OCI-LY7 (cell line): Measurements from ENCODE around the gene AKAP11. TPM values are rescaled to one million over a fixed set of nuclear protein-coding genes. Genes with fewer than 3 reads are reported as not detected.

ENCODE experiments used
- BruUV-seq: library from RNA; stranded (reverse); fragments of 400-500 nt; replicated peaks from 2 replicates; lab custom pipeline; 2021; lab: Mats Ljungman, UMichigan
- CTCF ChIA-PET: fragments of 300-600 bp; sonication (Branson Sonifier 250); formaldehyde crosslinking; loops from one replicate; lab custom pipeline; 2022; ENCODE audit warnings: antibody characterized with exemption; ENCODE audit not compliant: unreplicated experiment; lab: Charles Lee
- POLR2A ChIA-PET: fragments of 300-600 bp; sonication (Branson Sonifier 250); formaldehyde crosslinking; loops from one replicate; lab custom pipeline; 2022; ENCODE audit warnings: antibody characterized with exemption; lab: Charles Lee
- DNase-seq: peaks from one replicate; pipeline ENCODE4 v3.0.0-alpha.2; 2015; ENCODE audit warnings: low spot score
- H2AFZ ChIP-seq: fragments of 200-600 bp; sonication (generic), shearing (Covaris generic); 2 replicates; pipeline ENCODE4 v1.6.1; 2014; ENCODE audit warnings: mild to moderate bottlenecking, antibody characterized with exemption, low read length, moderate library complexity
- H3K27ac ChIP-seq: fragments of 200-600 bp; sonication (generic); 2 replicates; pipeline ENCODE4 v1.5.1; 2014; ENCODE audit warnings: mixed run types, low read depth, mild to moderate bottlenecking, moderate library complexity, low read length, inconsistent platforms; ENCODE audit not compliant: poor library complexity, severe bottlenecking
- H3K36me3 ChIP-seq: fragments of 200-600 bp; sonication (generic); 2 replicates; pipeline ENCODE4 v1.6.1; 2014; ENCODE audit warnings: mild to moderate bottlenecking, antibody characterized with exemption, low read length, moderate library complexity, mixed read lengths; ENCODE audit not compliant: insufficient read depth
- H3K4me1 ChIP-seq: fragments of 200-600 bp; sonication (generic); 2 replicates; pipeline ENCODE4 v1.5.1; 2014; ENCODE audit warnings: mild to moderate bottlenecking, low read length; ENCODE audit not compliant: insufficient read depth, poor library complexity, severe bottlenecking
- H3K4me2 ChIP-seq: fragments of 200-600 bp; sonication (generic); 2 replicates; pipeline ENCODE4 v1.6.1; 2014; ENCODE audit warnings: mild to moderate bottlenecking, low read length
- H3K4me3 ChIP-seq: fragments of 200-600 bp; sonication (generic); 2 replicates; pipeline ENCODE4 v1.5.1; 2014; ENCODE audit warnings: mild to moderate bottlenecking, low read depth, low read length; ENCODE audit not compliant: poor library complexity, severe bottlenecking
- H3K79me2 ChIP-seq: fragments of 200-600 bp; sonication (generic); 2 replicates; pipeline ENCODE4 v1.6.1; 2016; ENCODE audit warnings: low read depth, mild to moderate bottlenecking, low read length, moderate library complexity, mixed read lengths; ENCODE audit not compliant: insufficient read depth
- H3K9me2 ChIP-seq: fragments of 200-600 bp; sonication (generic); 2 replicates; pipeline ENCODE4 v1.6.1; 2016; ENCODE audit warnings: mild to moderate bottlenecking, low read length, mixed read lengths; ENCODE audit not compliant: insufficient read depth
- H3K9me3 ChIP-seq: fragments of 200-600 bp; sonication (generic); 2 replicates; pipeline ENCODE4 v1.6.1; 2014; ENCODE audit warnings: mild to moderate bottlenecking, mixed run types, low read length, mixed read lengths
- H4K20me1 ChIP-seq: fragments of 200-600 bp; sonication (generic); 2 replicates; pipeline ENCODE4 v1.6.1; 2014; ENCODE audit warnings: mild to moderate bottlenecking, antibody characterized with exemption, low read length, moderate library complexity, mixed read lengths; ENCODE audit not compliant: insufficient read depth
- CTCF ChIP-seq: fragments of 200-600 bp; sonication (generic); conservative IDR thresholded peaks from 2 replicates; pipeline ENCODE4 v1.5.1; 2014; ENCODE audit warnings: mild to moderate bottlenecking, antibody characterized with exemption, low read length, moderate library complexity, mixed read lengths
- EZH2phosphoT487 ChIP-seq: fragments of 200-600 bp; sonication (generic); IDR thresholded peaks from 2 replicates; pipeline ENCODE4 v1.6.1; 2018; ENCODE audit warnings: low read depth, borderline replicate concordance, mild to moderate bottlenecking, mixed run types, antibody characterized with exemption, low read length, moderate library complexity, mixed read lengths
- intact Hi-C: fragments of 100-400 bp; cut with micrococcal nuclease; formaldehyde crosslinking; loops from one replicate; pipeline ENCODE4 v1.10.0; 2022; ENCODE audit not compliant: unreplicated experiment
- total RNA-seq, 2 experiments: library from RNA; depleted of rRNA in 1 of 2; stranded (reverse); fragments of >200 nt in 1 of 2; shearing (Covaris generic) in 1 of 2; gene quantifications; 2 replicates each; pipeline ENCODE4 v1.2.3, GENCODE V29; 2014 to 2022

Gene AKAP11
- total RNA-seq, 2 experiments from 2014 or later: 13.6 to 29.2 TPM

DNA sequence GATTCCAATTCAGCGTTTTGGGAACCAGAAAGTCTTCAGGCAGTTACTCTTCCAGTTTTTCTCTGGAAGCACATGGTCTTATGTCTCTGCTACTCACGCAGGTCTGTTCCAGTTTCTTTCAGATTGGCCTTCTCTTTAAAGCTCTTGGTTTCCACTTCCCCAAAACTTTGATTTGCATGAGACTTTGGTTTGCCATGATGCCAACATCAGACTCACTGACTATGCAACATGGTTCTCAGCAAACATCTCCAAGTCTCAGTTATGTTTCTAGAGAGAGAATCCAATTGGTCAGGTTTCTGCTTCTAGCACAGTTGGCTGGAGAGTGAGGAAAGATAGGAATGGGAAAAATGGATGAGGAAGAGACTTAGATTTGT, 3.1 kb downstream of the AKAP11 start:
- intact Hi-C loops: loop anchor here (10.0 kb wide), 4 partner anchors 320 to 970 kb away; no protein-coding TSS in a partner anchor
- BruUV-seq: no TSS peak
- peak; percentile 80 for DNase-seq
- Histone ChIP-seq H3K9me3 (peaks cover 12% of the 10 kb centered on the region; the same call in 1 of the 2 replicates), H3K36me3 (peaks cover 31% of the 10 kb centered on the region), H3K4me1 (peaks cover 71% of the 10 kb centered on the region), H3K27ac (peak overlapping the region; percentile 75), H3K4me2 (peak overlapping the region; percentile 98), H3K79me2 (peaks cover 78% of the 10 kb centered on the region), H4K20me1 (no peaks in the 10 kb centered on the region), H2AFZ (no peak overlapping the region; the same call in 1 of the 2 replicates), H3K4me3 (peak overlapping the region; percentile 82), H3K9me2 (no peaks in the 10 kb centered on the region)
- TF ChIP-seq CTCF (no peak), EZH2phosphoT487 (no peak)
- ChIA-PET CTCF (no interaction called here), POLR2A (interaction anchor here (0.7 to 1.5 kb wide), 2 partner anchors 815 to 1129 kb away, joined by 3 to 4 read pairs; no protein-coding TSS in a partner anchor)

GRCh38 chr13:42275506-42275905, 3.6 kb downstream of the AKAP11 start:
- no peaks in the 10 kb centered on the region for H3K9me2 ChIP-seq
- intact Hi-C loops: loop anchor here (10.0 kb wide), 4 partner anchors 321 to 969 kb away; no protein-coding TSS in a partner anchor
- TF ChIP-seq CTCF: no peak
- no TSS peak for BruUV-seq
- H3K4me3 ChIP-seq: peak overlapping the region; percentile 82
- peaks cover 73% of the 10 kb centered on the region for H3K4me1 ChIP-seq
- H3K4me2 ChIP-seq: peak overlapping the region; percentile 98
- H3K79me2 ChIP-seq: peaks cover 83% of the 10 kb centered on the region
- peaks cover 29% of the 10 kb centered on the region for H3K36me3 ChIP-seq
- ChIA-PET CTCF (no interaction called here), POLR2A (interaction anchor here (0.7 to 1.9 kb wide), 2 partner anchors 12 to 1129 kb away, joined by 3 to 4 read pairs; no protein-coding TSS in a partner anchor)
- peaks cover 8% of the 10 kb centered on the region; the same call in 1 of the 2 replicates for H3K9me3 ChIP-seq
- no peak overlapping the region for H2AFZ ChIP-seq
- H3K27ac ChIP-seq: peak overlapping the region; percentile 75
- H4K20me1 ChIP-seq: peaks cover under 1% of the 10 kb centered on the region; the same call in 1 of the 2 replicates
- peak; percentile 17 for DNase-seq

DNA sequence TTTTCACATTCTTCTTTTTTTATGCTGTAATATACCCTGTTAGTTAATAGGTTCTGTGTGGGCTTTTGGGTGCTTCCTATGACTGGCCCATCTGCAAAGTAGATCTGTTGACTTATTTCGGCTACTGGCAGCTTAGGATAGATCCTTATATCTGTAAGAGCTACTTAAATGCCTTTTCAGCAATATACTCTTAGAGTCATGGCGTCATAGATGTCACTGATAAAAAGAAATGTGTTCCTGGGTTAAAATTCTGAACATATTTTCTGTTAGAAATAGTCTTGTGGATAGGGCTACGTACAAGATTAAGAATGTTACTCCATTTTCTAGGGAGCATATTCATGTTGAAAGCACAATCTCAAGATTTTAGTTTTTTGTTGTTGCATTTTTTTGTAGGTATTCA, 4.7 kb downstream of the AKAP11 start:
- BruUV-seq: no TSS peak
- Histone ChIP-seq H3K79me2 (peaks cover 94% of the 10 kb centered on the region), H3K9me2 (no peaks in the 10 kb centered on the region), H3K4me3 (peak overlapping the region; percentile 33), H3K36me3 (peaks cover 33% of the 10 kb centered on the region), H3K4me1 (peaks cover 70% of the 10 kb centered on the region), H3K4me2 (peak overlapping the region; percentile 53), H4K20me1 (peaks cover 7% of the 10 kb centered on the region; the same call in 1 of the 2 replicates), H2AFZ (no peak overlapping the region), H3K27ac (no peak overlapping the region), H3K9me3 (peaks cover 4% of the 10 kb centered on the region; the same call in 1 of the 2 replicates)
- ChIA-PET CTCF (no interaction called here), POLR2A (interaction anchor here (1.9 kb wide), 1 partner anchor 11 kb away, joined by 4 read pairs; no protein-coding TSS in a partner anchor)
- peak; percentile 8 for DNase-seq
- intact Hi-C loops: loop anchor here (10.0 kb wide), 4 partner anchors 322 to 968 kb away; no protein-coding TSS in a partner anchor
- TF ChIP-seq CTCF (no peak), EZH2phosphoT487 (no peak)
